ENCODE measurements around the gene TNK1.
"Not testable (repeated sequence)": the region's sequence is repeated elsewhere in the genome, so short reads cannot be mapped to it uniquely, and the experiment has no call there.

DNA sequence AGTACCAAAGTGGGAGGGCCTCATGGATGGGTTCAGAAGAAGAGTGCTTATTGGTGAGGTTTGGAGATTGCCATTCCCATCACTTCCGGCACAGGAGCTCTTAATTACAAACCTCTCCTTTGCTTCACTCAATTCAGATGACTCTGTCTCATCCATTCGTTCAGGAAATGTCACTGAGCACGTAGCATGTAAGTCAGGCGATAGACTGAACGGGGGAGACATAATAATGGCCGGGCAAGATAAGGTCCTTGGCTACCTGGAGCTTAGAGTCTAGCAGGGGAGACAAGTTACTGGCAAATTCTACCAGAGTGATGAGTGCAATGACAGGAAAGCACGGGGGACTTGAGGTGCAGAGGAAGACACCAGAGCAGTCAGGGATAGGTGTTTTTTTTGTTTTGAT lies 14.9 kb upstream of the TNK1 start:
- TF ChIP-seq, protein P1, sequence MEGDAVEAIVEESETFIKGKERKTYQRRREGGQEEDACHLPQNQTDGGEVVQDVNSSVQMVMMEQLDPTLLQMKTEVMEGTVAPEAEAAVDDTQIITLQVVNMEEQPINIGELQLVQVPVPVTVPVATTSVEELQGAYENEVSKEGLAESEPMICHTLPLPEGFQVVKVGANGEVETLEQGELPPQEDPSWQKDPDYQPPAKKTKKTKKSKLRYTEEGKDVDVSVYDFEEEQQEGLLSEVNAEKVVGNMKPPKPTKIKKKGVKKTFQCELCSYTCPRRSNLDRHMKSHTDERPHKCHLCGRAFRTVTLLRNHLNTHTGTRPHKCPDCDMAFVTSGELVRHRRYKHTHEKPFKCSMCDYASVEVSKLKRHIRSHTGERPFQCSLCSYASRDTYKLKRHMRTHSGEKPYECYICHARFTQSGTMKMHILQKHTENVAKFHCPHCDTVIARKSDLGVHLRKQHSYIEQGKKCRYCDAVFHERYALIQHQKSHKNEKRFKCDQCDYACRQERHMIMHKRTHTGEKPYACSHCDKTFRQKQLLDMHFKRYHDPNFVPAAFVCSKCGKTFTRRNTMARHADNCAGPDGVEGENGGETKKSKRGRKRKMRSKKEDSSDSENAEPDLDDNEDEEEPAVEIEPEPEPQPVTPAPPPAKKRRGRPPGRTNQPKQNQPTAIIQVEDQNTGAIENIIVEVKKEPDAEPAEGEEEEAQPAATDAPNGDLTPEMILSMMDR (IDR thresholded peaks at IDR 0.05), result not testable (repeated sequence)
- not testable (repeated sequence) for TF ChIP-seq EZH2, EZH2phosphoT487 (IDR thresholded peaks at IDR 0.05)

Data from neural progenitor cell (in vitro differentiated cells).